Caco-2 (cell line): ENCODE data around the gene CELA2B. TPM values are rescaled to one million over a fixed set of nuclear protein-coding genes. Genes with fewer than 3 reads are reported as not detected.
A peak's percentile ranks its signal among the peaks of the same experiment; 100 is the strongest.

Experiments
- BruUV-seq: library from RNA; stranded (reverse); fragments of 400-500 nt; replicated peaks from 2 replicates; lab custom pipeline; 2021; lab: Mats Ljungman, UMichigan
- CTCF ChIA-PET: fragments of 300-600 bp; sonication (Branson Sonifier 250); formaldehyde crosslinking; loops from one replicate; lab custom pipeline; 2022; ENCODE audit warnings: antibody characterized with exemption; lab: Charles Lee
- POLR2A ChIA-PET: fragments of 300-600 bp; sonication (Branson Sonifier 250); formaldehyde crosslinking; loops from one replicate; lab custom pipeline; 2022; ENCODE audit warnings: antibody characterized with exemption; lab: Charles Lee
- DNase-seq, 2 experiments: peaks; one replicate each; pipeline versions ENCODE4 v3.0.0 to v3.0.0-alpha.2; 2020 to 2022
- H3K27me3 ChIP-seq: replicated peaks from 2 replicates; pipeline ENCODE4 v1.6.0; 2011; ENCODE audit warnings: low read length; ENCODE audit not compliant: control insufficient read depth, insufficient read depth
- H3K36me3 ChIP-seq: 2 replicates; pipeline ENCODE4 v1.5.1; 2011; ENCODE audit warnings: low read length; ENCODE audit not compliant: control insufficient read depth, insufficient read depth
- H3K4me1 ChIP-seq: fragments of 250-450 bp; sonication (Bioruptor Pico); 2 replicates; pipeline ENCODE4 v1.5.1; 2020; ENCODE audit warnings: mild to moderate bottlenecking
- H3K4me3 ChIP-seq: 2 replicates; pipeline ENCODE4 v1.5.1; 2011; ENCODE audit warnings: low read depth, mild to moderate bottlenecking, control low read depth, low read length
- H3K9me3 ChIP-seq: fragments of 250-450 bp; sonication (Bioruptor Pico); 2 replicates; pipeline ENCODE4 v1.5.1; 2020; ENCODE audit warnings: mild to moderate bottlenecking, moderate library complexity
- H3K27ac Mint-ChIP-seq: one replicate; pipeline ENCODE4 v1.8.0; 2022; ENCODE audit warnings: mixed read lengths; ENCODE audit not compliant: unreplicated experiment
- H3K27me3 Mint-ChIP-seq: one replicate; pipeline ENCODE4 v1.8.0; 2022; ENCODE audit warnings: mixed read lengths; ENCODE audit not compliant: insufficient read depth, unreplicated experiment
- H3K36me3 Mint-ChIP-seq: one replicate; pipeline ENCODE4 v1.8.0; 2022; ENCODE audit warnings: mild to moderate bottlenecking, mixed read lengths; ENCODE audit not compliant: insufficient read depth, unreplicated experiment
- H3K4me1 Mint-ChIP-seq: one replicate; pipeline ENCODE4 v1.8.0; 2022; ENCODE audit warnings: low read depth, mixed read lengths; ENCODE audit not compliant: unreplicated experiment
- H3K4me3 Mint-ChIP-seq: one replicate; pipeline ENCODE4 v1.8.0; 2022; ENCODE audit warnings: mild to moderate bottlenecking, moderate library complexity, mixed read lengths; ENCODE audit not compliant: unreplicated experiment
- H3K9me3 Mint-ChIP-seq: one replicate; pipeline ENCODE4 v1.8.0; 2022; ENCODE audit warnings: mixed read lengths; ENCODE audit not compliant: unreplicated experiment
- intact Hi-C: fragments of 100-400 bp; cut with micrococcal nuclease; formaldehyde crosslinking; loops from one replicate; pipeline ENCODE4 v1.10.0; 2022; ENCODE audit not compliant: unreplicated experiment
- total RNA-seq: library from RNA; stranded (reverse); gene quantifications from 2 replicates; pipeline ENCODE4 v1.2.3, GENCODE V29; 2022
- TF ChIP-seq, protein P1 (sequence below), 2 experiments: fragments of 200-600 bp in 1 of 2; IDR thresholded peaks; 1 replicate in 1 of 2; 2 replicates in 1 of 2; pipeline versions ENCODE4 v1.5.1 to v1.8.0; 2011 to 2022; ENCODE audit warnings: antibody characterized with exemption in 1 of 2, control low read depth in 1 of 2, inconsistent platforms in 1 of 2, low read depth in 1 of 2, low read length in 1 of 2, mild to moderate bottlenecking in 1 of 2, moderate library complexity in 1 of 2; ENCODE audit not compliant: insufficient read depth in 1 of 2, severe bottlenecking in 1 of 2, unreplicated experiment in 1 of 2

CELA2B gene
- total RNA-seq, 1 experiment from 2014 or later: not detected

DNA sequence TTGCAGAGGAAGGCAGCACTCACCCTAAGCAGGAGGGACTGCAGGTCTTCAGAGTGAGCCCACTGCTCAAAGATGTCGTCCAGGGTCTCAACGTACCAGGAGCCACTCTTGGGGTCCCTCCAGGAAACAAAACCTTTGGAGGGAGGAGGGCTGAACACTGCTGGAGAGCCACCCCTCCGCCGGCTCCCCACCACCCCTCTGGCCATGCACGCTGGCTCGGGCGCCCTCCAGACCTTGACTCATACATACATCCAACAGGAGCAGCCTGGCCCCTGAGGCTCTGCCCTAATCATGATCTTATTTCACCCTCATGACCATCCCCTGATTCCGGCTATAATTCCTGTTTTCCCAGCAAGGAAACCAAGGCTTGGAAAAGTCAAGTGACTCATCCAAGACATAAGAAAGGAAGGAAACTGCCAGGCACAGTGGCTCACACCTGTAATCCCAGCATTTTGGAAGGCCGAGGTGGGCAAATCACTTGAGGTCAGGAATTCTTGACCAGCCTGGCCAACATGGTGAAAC, 18.0 kb downstream of the CELA2B start:
- no peaks in the 10 kb centered on the region for H3K4me1 Mint-ChIP-seq
- no peaks in the 10 kb centered on the region for H3K4me1 ChIP-seq
- no peak overlapping the region for H3K4me3 ChIP-seq
- no peak overlapping the region for H3K27ac Mint-ChIP-seq
- no peaks in the 10 kb centered on the region for H3K9me3 ChIP-seq
- intact Hi-C loops: no loop called here
- ChIA-PET CTCF (no interaction called here), POLR2A (no interaction called here)
- peaks cover 6% of the 10 kb centered on the region for H3K36me3 Mint-ChIP-seq
- no peaks in the 10 kb centered on the region; the same call in 1 of the 2 replicates for H3K36me3 ChIP-seq
- no peaks in the 10 kb centered on the region for H3K27me3 Mint-ChIP-seq
- DNase-seq: no peak
- TF ChIP-seq, protein P1, sequence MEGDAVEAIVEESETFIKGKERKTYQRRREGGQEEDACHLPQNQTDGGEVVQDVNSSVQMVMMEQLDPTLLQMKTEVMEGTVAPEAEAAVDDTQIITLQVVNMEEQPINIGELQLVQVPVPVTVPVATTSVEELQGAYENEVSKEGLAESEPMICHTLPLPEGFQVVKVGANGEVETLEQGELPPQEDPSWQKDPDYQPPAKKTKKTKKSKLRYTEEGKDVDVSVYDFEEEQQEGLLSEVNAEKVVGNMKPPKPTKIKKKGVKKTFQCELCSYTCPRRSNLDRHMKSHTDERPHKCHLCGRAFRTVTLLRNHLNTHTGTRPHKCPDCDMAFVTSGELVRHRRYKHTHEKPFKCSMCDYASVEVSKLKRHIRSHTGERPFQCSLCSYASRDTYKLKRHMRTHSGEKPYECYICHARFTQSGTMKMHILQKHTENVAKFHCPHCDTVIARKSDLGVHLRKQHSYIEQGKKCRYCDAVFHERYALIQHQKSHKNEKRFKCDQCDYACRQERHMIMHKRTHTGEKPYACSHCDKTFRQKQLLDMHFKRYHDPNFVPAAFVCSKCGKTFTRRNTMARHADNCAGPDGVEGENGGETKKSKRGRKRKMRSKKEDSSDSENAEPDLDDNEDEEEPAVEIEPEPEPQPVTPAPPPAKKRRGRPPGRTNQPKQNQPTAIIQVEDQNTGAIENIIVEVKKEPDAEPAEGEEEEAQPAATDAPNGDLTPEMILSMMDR (IDR thresholded peaks at IDR 0.05; ENCODE audit: insufficient read depth in 1 of 2, low read depth in 1 of 2, low read length in 1 of 2, severe bottlenecking in 1 of 2, unreplicated experiment in 1 of 2): no peak
- no TSS peak for BruUV-seq
- no peaks in the 10 kb centered on the region for H3K27me3 ChIP-seq
- no peaks in the 10 kb centered on the region for H3K9me3 Mint-ChIP-seq
- H3K4me3 Mint-ChIP-seq: no peak overlapping the region

DNA sequence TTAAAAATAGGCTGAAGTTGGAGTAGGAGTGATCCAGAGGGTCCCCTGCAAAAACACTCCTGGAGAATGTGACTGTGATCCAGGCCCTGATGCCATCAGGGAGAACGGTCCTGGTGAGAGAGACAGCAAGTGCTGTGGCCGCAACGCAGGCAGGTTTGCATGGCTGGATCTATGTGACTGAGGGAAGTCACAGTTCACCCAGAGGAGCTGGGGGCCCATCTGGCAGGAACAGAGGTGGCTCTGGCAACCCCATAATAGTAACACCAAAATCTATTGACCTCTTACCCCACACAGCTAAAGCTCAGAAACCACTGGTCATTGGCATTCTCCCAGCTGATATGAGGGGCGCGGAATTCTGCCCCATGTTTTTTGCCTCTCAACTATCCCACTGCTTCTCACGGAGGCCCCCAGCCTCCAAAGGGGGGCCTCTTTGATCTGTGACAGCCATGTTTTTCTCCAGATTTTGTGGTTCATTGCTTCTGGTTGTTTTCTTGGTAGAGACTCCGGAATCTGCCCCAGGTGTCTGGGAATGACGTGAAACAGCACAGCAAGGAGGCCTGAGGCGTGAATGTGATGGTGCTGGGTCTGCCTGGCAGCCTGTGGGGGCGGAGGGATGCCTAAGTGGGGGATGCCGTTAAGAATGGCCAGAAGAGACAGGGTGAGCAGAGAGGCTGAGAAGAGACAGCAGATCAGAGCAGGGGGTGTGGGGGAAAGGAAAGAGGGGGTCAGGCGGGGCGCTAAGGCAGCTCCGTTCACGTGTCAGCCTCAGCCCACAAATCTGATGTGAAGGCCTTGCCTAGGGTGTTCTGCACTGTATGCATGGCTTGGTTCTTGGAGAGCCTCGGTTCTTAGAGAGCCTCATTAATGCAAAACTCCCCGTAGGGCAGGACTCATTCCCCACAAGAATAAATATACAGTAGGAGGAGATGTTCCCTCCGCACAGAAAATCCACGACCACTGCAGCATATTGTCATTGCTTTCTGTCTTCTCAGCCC, 24.6 kb downstream of the CELA2B start:
- ChIA-PET POLR2A (no interaction called here), CTCF (no interaction called here)
- no TSS peak for BruUV-seq
- no peaks in the 10 kb centered on the region for H3K27me3 ChIP-seq
- H3K36me3 ChIP-seq: no peaks in the 10 kb centered on the region; the same call in 1 of the 2 replicates
- Mint-ChIP-seq H3K9me3 (no peaks in the 10 kb centered on the region), H3K27me3 (no peaks in the 10 kb centered on the region), H3K4me3 (no peak overlapping the region), H3K27ac (no peak overlapping the region), H3K4me1 (no peaks in the 10 kb centered on the region), H3K36me3 (no peaks in the 10 kb centered on the region)
- H3K9me3 ChIP-seq: no peaks in the 10 kb centered on the region
- intact Hi-C loops: loop anchor here (1.0 kb wide), 1 partner anchor 177 kb away; no protein-coding TSS in a partner anchor
- DNase-seq: no peak
- TF ChIP-seq, protein P1 (IDR thresholded peaks at IDR 0.05; ENCODE audit: insufficient read depth in 1 of 2, low read depth in 1 of 2, low read length in 1 of 2, severe bottlenecking in 1 of 2, unreplicated experiment in 1 of 2): no peak
- H3K4me3 ChIP-seq: no peak overlapping the region
- no peaks in the 10 kb centered on the region for H3K4me1 ChIP-seq

GRCh38 chr1:15501208-15502032, 25.5 kb downstream of the CELA2B start:
- H3K27me3 Mint-ChIP-seq: no peaks in the 10 kb centered on the region
- Histone ChIP-seq H3K4me1 (no peaks in the 10 kb centered on the region), H3K27me3 (no peaks in the 10 kb centered on the region), H3K36me3 (no peaks in the 10 kb centered on the region; the same call in 1 of the 2 replicates), H3K9me3 (no peaks in the 10 kb centered on the region), H3K4me3 (no peak overlapping the region)
- TF ChIP-seq, protein P1 (IDR thresholded peaks at IDR 0.05; ENCODE audit: insufficient read depth in 1 of 2, low read depth in 1 of 2, low read length in 1 of 2, severe bottlenecking in 1 of 2, unreplicated experiment in 1 of 2): peak; percentile 71 to 73
- ChIA-PET POLR2A (no interaction called here), CTCF (no interaction called here)
- H3K27ac Mint-ChIP-seq: no peak overlapping the region
- intact Hi-C loops: loop anchor here (1.0 kb wide), 1 partner anchor 178 kb away; no protein-coding TSS in a partner anchor
- no peaks in the 10 kb centered on the region for H3K36me3 Mint-ChIP-seq
- BruUV-seq: no TSS peak
- no peak overlapping the region for H3K4me3 Mint-ChIP-seq
- peak; percentile 52 to 65 for DNase-seq
- H3K4me1 Mint-ChIP-seq: no peaks in the 10 kb centered on the region
- H3K9me3 Mint-ChIP-seq: no peaks in the 10 kb centered on the region
